GM12874 (cell line): ENCODE results near the gene CSN3.
"Not testable (repeated sequence)": the region's sequence is repeated elsewhere in the genome, so short reads cannot be mapped to it uniquely, and the experiment has no call there.

Experiments
- TF ChIP-seq, protein P1 (sequence below): IDR thresholded peaks from 2 replicates; pipeline ENCODE4 v1.5.1; 2011; ENCODE audit warnings: low read depth, mild to moderate bottlenecking, control low read depth, low read length, moderate library complexity; ENCODE audit not compliant: insufficient read depth

The CSN3 gene, protein sequence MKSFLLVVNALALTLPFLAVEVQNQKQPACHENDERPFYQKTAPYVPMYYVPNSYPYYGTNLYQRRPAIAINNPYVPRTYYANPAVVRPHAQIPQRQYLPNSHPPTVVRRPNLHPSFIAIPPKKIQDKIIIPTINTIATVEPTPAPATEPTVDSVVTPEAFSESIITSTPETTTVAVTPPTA

DNA sequence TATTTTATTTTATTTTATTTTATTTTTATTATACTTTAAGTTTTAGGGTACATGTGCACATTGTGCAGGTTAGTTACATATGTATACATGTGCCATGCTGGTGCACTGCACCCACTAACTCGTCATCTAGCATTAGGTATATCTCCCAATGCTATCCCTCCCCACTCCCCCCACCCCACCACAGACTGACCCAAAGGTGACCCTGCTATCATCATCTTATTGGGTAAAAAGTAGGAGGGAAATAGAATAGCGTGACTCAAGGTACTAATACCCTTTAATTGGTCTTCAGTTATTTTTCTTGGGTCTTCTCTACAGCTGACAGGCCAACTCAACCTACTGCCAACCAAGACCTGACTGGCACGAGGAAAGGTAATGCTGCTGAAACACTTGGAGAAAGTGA, at the start of gene CSN3:
Gene CSN3, plus strand, starts transcription at position 301 of the 400 bp plus-strand sequence. CDS start 2,223 bp downstream, outside the sequence.
- TF ChIP-seq, protein P1, sequence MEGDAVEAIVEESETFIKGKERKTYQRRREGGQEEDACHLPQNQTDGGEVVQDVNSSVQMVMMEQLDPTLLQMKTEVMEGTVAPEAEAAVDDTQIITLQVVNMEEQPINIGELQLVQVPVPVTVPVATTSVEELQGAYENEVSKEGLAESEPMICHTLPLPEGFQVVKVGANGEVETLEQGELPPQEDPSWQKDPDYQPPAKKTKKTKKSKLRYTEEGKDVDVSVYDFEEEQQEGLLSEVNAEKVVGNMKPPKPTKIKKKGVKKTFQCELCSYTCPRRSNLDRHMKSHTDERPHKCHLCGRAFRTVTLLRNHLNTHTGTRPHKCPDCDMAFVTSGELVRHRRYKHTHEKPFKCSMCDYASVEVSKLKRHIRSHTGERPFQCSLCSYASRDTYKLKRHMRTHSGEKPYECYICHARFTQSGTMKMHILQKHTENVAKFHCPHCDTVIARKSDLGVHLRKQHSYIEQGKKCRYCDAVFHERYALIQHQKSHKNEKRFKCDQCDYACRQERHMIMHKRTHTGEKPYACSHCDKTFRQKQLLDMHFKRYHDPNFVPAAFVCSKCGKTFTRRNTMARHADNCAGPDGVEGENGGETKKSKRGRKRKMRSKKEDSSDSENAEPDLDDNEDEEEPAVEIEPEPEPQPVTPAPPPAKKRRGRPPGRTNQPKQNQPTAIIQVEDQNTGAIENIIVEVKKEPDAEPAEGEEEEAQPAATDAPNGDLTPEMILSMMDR = not testable (repeated sequence)

DNA sequence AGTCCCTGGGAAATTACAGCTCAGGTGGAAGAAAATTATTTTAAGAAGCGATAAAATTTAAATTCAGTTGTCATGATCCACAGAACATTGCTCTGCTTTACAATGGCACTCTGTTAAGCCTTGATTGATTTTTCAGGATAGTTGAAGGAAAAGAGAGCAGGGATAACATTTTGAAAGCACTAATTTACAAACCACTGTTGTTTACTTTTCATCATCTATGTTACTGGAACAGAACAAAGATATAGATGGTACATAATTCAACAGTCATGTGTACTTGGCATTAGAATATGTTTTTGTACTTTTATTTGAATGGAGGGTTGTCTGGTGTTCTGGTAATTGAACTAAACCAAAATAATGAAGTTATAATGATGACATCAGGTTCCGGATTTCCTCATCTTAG, 49.5 kb upstream of the CSN3 start:
- TF ChIP-seq, protein P1 = no peak

DNA sequence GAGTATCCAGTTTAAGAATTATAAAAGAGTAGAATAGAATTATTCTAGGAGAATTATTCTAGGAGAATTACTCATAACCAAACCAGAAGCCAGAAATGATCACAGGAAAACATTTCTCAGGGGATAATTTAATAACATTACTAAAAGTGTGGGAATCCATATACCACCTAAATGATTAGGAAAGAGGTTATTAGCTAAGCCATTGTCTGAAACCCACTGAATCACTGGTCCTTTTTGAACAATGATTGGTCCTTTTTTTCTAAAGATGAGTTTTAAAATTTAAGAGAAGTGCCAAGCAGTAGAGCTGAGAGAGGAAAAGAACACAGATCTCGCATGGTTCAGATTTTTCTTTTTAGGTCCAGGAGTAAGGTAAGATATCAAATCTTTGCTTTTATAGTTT, 47.0 kb upstream of the CSN3 start, which contains the start of gene ODAM:
Gene ODAM, plus strand, starts transcription at position 301 of the 400 bp plus-strand sequence. CDS start 819 bp downstream, outside the sequence.
- TF ChIP-seq, protein P1 = no peak

DNA sequence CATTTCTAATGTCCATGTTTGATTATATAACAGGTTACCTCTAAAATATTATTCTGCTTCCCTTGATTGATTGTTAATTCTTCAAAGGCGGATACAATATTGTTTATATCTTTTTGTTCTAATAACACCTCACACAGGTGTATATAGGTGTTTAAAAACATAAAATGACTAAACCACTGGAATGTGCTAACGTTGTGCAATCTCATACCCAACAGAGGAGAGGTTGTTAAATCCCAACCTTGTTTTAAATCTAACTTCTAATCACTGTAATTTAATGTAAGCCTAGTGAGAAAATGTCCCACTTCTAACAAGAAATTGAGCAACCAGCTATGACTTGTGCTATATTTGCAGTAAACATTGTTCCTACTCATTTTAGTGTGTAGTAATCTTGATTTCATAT, 45.5 kb upstream of the CSN3 start:
- TF ChIP-seq, protein P1 = no peak

DNA sequence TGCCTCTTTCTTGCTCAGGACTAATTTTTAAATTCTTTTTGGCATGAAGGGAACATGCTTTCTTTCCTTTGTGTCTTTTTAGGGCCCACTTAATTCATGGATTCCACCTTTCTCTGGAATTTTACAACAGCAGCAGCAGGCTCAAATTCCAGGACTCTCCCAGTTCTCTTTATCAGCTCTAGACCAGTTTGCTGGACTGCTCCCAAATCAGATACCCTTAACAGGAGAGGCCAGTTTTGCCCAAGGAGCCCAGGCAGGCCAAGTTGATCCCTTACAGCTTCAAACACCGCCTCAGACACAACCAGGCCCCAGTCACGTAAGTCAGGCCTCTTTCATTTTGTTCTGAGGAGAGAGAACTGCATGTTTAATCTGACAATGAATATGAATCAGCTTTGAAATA, 44.6 kb upstream of the CSN3 start:
- TF ChIP-seq, protein P1 = no peak

DNA sequence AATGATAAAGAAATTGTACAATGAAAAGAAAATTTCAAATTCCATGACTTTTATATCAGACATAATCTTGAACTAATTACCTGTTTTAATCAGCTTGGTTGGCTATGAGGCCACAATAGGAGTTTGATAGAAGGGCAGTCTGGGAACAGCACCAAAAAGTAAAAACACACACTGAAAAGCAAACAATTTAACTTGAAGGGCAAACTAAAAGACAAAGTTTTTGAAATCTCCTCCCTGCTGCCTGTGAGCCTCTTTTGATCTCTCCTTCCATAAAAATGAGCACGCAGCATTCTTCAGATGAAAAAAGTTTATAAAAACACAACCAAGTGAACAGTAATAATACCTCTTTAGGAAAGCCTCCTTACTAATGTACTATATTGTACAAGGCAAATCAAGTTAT, 38.8 kb upstream of the CSN3 start:
- TF ChIP-seq, protein P1 = no peak

DNA sequence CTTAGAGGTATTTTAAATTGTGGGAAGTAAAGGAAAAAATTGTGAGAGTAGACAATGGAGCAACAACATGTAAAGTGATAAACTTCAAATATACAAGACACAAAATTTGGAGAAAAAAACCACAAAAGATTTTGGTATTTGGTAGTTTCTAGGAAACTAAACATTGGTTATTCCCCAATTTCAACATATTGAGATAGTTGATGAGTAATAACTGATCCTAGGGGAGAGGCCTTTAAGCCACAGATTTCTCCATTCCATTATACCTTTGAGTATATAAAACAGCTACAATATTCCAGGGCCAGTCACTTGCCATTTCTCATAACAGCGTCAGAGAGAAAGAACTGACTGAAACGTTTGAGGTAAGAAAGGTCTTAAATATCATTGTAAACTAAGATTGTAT, 16.6 kb upstream of the CSN3 start, which contains the start of gene FDCSP:
Gene FDCSP, plus strand, starts transcription at position 301 of the 400 bp plus-strand sequence. CDS start 5,071 bp downstream, outside the sequence.
- TF ChIP-seq, protein P1 = no peak
